HCT116 (cell line): ENCODE measurements around the gene FIBCD1.

Source experiments
- CBX3 ChIP-seq: IDR thresholded peaks from 2 replicates; pipeline ENCODE4 v1.6.1; 2012; ENCODE audit warnings: low read depth
- EZH2 ChIP-seq: fragments of 200-600 bp; sonication (generic); IDR thresholded peaks from 2 replicates; pipeline ENCODE4 v1.6.1; 2017; ENCODE audit warnings: antibody characterized with exemption, mixed run types
- FOSL1 ChIP-seq: IDR thresholded peaks from 2 replicates; pipeline ENCODE4 v1.6.1; 2012; ENCODE audit warnings: low read depth
- SIN3A ChIP-seq: IDR thresholded peaks from 2 replicates; pipeline ENCODE4 v1.6.1; 2012; ENCODE audit warnings: low read depth
- SRF ChIP-seq: IDR thresholded peaks from 2 replicates; pipeline ENCODE4 v1.6.1; 2012; ENCODE audit warnings: low read depth
- ZFX ChIP-seq: fragments of 450-650 bp; IDR thresholded peaks from 2 replicates; pipeline ENCODE4 v1.6.1; 2017
- TF ChIP-seq, protein P1 (sequence below): IDR thresholded peaks from 2 replicates; pipeline ENCODE4 v1.6.1; 2012; ENCODE audit warnings: low read depth
- TF ChIP-seq, protein P2 (sequence below), 3 experiments: fragments of 200-600 bp in 1 of 3; sonication (generic) in 1 of 3; IDR thresholded peaks in 2 of 3; conservative IDR thresholded peaks in 1 of 3; 2 replicates each; pipeline ENCODE4 v1.5.1; 2012 to 2017; ENCODE audit warnings: low read depth in 2 of 3, low read length in 2 of 3, antibody characterized with exemption in 1 of 3, borderline replicate concordance in 1 of 3, control low read depth in 1 of 3, mild to moderate bottlenecking in 1 of 3, mixed read lengths in 1 of 3, mixed run types in 1 of 3, moderate library complexity in 1 of 3; ENCODE audit not compliant: insufficient read depth in 1 of 3
- TF ChIP-seq, protein P3 (sequence below): IDR thresholded peaks from 2 replicates; pipeline ENCODE4 v1.6.1; 2012

DNA sequence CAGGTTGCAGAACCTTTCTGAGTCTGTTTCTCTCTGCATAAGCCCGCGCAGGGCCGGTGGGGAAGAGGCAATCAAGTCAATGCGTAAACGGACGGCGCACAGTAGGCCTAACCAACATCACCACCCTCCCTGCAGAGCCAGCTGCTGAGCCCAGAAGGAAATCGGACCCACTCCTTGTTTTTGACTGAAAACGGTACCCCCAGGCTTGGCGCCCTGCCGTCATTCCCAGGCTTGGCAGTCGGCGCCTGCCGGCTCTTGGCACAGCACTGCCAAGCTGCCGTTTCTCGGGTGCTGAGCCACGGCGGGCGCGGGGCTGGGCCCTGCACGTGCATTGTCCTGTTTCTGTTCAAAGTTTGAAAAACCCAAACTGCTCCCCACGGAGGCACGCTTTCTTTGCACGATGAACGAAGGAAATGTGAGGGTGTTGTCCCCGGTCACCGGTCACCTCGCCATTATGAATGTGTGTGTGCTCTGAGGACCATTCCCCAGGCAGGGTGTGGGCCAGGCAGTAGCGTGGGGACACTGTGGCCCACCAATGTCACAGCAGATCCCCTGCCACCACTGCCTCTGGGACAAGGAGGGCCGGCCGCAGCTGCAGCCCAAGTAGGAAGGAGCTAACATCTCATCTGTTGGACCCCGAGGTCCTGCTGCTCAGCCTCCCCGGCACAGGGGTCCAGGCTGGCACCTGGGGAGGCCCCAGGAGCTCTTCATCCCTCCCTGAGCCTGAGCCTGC is 20.1 kb downstream of the FIBCD1 start:
- TF ChIP-seq, protein P1, sequence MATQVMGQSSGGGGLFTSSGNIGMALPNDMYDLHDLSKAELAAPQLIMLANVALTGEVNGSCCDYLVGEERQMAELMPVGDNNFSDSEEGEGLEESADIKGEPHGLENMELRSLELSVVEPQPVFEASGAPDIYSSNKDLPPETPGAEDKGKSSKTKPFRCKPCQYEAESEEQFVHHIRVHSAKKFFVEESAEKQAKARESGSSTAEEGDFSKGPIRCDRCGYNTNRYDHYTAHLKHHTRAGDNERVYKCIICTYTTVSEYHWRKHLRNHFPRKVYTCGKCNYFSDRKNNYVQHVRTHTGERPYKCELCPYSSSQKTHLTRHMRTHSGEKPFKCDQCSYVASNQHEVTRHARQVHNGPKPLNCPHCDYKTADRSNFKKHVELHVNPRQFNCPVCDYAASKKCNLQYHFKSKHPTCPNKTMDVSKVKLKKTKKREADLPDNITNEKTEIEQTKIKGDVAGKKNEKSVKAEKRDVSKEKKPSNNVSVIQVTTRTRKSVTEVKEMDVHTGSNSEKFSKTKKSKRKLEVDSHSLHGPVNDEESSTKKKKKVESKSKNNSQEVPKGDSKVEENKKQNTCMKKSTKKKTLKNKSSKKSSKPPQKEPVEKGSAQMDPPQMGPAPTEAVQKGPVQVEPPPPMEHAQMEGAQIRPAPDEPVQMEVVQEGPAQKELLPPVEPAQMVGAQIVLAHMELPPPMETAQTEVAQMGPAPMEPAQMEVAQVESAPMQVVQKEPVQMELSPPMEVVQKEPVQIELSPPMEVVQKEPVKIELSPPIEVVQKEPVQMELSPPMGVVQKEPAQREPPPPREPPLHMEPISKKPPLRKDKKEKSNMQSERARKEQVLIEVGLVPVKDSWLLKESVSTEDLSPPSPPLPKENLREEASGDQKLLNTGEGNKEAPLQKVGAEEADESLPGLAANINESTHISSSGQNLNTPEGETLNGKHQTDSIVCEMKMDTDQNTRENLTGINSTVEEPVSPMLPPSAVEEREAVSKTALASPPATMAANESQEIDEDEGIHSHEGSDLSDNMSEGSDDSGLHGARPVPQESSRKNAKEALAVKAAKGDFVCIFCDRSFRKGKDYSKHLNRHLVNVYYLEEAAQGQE = no peak
- TF ChIP-seq EZH2 (no peak), SIN3A (no peak), FOSL1 (no peak), CBX3 (no peak), ZFX (no peak), SRF (no peak)
- TF ChIP-seq, protein P2, sequence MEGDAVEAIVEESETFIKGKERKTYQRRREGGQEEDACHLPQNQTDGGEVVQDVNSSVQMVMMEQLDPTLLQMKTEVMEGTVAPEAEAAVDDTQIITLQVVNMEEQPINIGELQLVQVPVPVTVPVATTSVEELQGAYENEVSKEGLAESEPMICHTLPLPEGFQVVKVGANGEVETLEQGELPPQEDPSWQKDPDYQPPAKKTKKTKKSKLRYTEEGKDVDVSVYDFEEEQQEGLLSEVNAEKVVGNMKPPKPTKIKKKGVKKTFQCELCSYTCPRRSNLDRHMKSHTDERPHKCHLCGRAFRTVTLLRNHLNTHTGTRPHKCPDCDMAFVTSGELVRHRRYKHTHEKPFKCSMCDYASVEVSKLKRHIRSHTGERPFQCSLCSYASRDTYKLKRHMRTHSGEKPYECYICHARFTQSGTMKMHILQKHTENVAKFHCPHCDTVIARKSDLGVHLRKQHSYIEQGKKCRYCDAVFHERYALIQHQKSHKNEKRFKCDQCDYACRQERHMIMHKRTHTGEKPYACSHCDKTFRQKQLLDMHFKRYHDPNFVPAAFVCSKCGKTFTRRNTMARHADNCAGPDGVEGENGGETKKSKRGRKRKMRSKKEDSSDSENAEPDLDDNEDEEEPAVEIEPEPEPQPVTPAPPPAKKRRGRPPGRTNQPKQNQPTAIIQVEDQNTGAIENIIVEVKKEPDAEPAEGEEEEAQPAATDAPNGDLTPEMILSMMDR (IDR thresholded peaks at IDR 0.05 in 2 of 3, conservative IDR thresholded peaks at IDR 0.05 in 1 of 3; ENCODE audit: borderline replicate concordance in 1 of 3, insufficient read depth in 1 of 3, low read depth in 2 of 3, low read length in 2 of 3) = no peak
- TF ChIP-seq, protein P3, sequence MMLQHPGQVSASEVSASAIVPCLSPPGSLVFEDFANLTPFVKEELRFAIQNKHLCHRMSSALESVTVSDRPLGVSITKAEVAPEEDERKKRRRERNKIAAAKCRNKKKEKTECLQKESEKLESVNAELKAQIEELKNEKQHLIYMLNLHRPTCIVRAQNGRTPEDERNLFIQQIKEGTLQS = no peak
